Peyer's patch (tissue), 4 donors: Measurements from ENCODE around the gene POMT2. TPM values are rescaled to one million over a fixed set of nuclear protein-coding genes. Genes with fewer than 3 reads are reported as not detected.
A peak's percentile ranks its signal among the peaks of the same experiment; 100 is the strongest.

Source experiments
- DNase-seq, 3 donors: peaks; one replicate each; pipeline ENCODE4 v3.0.0-alpha.2; 2017 to 2019
- H3K27ac ChIP-seq, 4 donors: fragments of 200-600 bp; sonication (generic); one replicate each; pipeline ENCODE4 v1.5.1; 2016 to 2019
- H3K27me3 ChIP-seq, 2 donors: fragments of 200-600 bp; sonication (generic); one replicate each; pipeline ENCODE4 v1.5.1; 2019
- H3K36me3 ChIP-seq, 3 donors: fragments of 200-600 bp; sonication (generic); one replicate each; pipeline ENCODE4 v1.5.1; 2016 to 2019
- H3K4me1 ChIP-seq, 4 donors: fragments of 200-600 bp; sonication (generic); one replicate each; pipeline ENCODE4 v1.5.1; 2016 to 2019
- H3K4me3 ChIP-seq, 4 donors: fragments of 200-600 bp; sonication (generic); 1 replicate in 3 of 4; 2 replicates in 1 of 4; pipeline ENCODE4 v1.5.1; 2016 to 2019; ENCODE audit warnings: mild to moderate bottlenecking in 1 of 4
- H3K9me3 ChIP-seq, 4 donors: fragments of 200-600 bp; sonication (generic); one replicate each; pipeline ENCODE4 v1.5.1; 2016 to 2019; ENCODE audit warnings: mild to moderate bottlenecking in 1 of 4
- POLR2A ChIP-seq, 2 donors: fragments of 450-650 bp; IDR thresholded peaks; one replicate each; pipeline ENCODE4 v1.5.1; 2017; ENCODE audit warnings: antibody characterized with exemption in 2 of 2, mild to moderate bottlenecking in 2 of 2, moderate library complexity in 2 of 2
- total RNA-seq, 4 donors: library from RNA; depleted of rRNA; stranded (reverse); fragments of >200 nt; gene quantifications; one replicate each; pipeline ENCODE4 v1.1.0, GENCODE V29; 2016
- TF ChIP-seq, protein P1 (sequence below), 6 experiments: fragments of 450-650 bp in 4 of 6; fragments of 200-600 bp in 2 of 6; sonication (generic) in 1 of 6; IDR thresholded peaks; one replicate each; pipeline ENCODE4 v1.5.1; 2017 to 2019; ENCODE audit warnings: antibody characterized with exemption in 6 of 6, mild to moderate bottlenecking in 3 of 6, moderate library complexity in 1 of 6

POMT2 gene
- total RNA-seq, 4 donors from 2014 or later, result 19.0 to 43.0 (median 31.6) TPM

DNA sequence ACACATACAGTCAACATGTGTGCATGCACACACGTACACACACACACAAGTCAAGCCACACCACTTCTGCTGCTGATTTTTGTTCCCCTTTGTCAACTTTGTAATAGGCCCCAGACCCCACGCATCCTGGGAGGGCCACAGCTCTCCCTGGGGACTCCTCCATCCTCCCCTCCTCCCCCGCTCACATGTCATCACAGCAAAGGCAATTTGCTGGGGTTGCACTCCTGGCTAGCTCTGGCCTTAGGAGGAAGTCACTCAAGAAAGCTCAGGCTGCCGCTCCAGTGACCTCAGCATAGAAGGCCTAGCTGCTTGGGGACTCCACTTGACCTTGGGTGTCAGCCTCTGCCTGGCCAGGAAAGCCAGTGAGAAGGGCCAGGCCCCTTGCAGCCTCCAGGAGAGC, 76.8 kb downstream of the POMT2 start:
- Histone ChIP-seq H3K4me1 (no peaks in the 10 kb centered on the region), H3K4me3 (no peak overlapping the region), H3K36me3 (no peaks in the 10 kb centered on the region), H3K27ac (peak overlapping the region in 1 of 4 donors; percentile 55), H3K9me3 (no peaks in the 10 kb centered on the region), H3K27me3 (no peaks in the 10 kb centered on the region)
- peak in 2 of 3 donors; percentile 57 to 70 for DNase-seq
- no peak for TF ChIP-seq POLR2A (IDR thresholded peaks at IDR 0.05)
- TF ChIP-seq, protein P1, sequence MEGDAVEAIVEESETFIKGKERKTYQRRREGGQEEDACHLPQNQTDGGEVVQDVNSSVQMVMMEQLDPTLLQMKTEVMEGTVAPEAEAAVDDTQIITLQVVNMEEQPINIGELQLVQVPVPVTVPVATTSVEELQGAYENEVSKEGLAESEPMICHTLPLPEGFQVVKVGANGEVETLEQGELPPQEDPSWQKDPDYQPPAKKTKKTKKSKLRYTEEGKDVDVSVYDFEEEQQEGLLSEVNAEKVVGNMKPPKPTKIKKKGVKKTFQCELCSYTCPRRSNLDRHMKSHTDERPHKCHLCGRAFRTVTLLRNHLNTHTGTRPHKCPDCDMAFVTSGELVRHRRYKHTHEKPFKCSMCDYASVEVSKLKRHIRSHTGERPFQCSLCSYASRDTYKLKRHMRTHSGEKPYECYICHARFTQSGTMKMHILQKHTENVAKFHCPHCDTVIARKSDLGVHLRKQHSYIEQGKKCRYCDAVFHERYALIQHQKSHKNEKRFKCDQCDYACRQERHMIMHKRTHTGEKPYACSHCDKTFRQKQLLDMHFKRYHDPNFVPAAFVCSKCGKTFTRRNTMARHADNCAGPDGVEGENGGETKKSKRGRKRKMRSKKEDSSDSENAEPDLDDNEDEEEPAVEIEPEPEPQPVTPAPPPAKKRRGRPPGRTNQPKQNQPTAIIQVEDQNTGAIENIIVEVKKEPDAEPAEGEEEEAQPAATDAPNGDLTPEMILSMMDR (IDR thresholded peaks at IDR 0.05), result no peak

DNA sequence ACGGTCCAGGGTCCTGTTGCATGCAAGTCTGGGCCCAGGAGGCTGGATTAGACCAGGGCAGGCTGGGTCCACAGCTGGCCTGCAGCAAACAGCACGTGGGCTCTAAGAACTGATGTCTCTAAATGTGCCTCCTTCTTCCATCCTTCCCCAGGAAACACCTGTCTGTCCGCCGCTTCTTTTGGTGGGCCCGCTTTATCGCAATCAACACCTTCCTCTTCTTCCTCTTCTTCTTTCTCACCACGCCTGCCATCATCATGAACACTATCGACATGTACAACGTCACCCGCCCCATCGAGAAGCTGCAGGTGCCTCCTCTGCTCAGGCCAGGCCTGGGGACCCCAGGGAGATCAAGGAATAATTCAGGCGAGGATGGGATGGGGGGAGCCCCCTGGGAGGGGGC, 77.9 kb downstream of the POMT2 start:
- DNase-seq, result peak in 1 of 3 donors; percentile 46
- no peaks in the 10 kb centered on the region for H3K4me1 ChIP-seq
- H3K36me3 ChIP-seq, result no peaks in the 10 kb centered on the region
- H3K9me3 ChIP-seq, result no peaks in the 10 kb centered on the region
- TF ChIP-seq, protein P1 (IDR thresholded peaks at IDR 0.05), result no peak
- H3K27me3 ChIP-seq, result no peaks in the 10 kb centered on the region
- H3K4me3 ChIP-seq, result no peak overlapping the region
- H3K27ac ChIP-seq, result no peak overlapping the region

DNA sequence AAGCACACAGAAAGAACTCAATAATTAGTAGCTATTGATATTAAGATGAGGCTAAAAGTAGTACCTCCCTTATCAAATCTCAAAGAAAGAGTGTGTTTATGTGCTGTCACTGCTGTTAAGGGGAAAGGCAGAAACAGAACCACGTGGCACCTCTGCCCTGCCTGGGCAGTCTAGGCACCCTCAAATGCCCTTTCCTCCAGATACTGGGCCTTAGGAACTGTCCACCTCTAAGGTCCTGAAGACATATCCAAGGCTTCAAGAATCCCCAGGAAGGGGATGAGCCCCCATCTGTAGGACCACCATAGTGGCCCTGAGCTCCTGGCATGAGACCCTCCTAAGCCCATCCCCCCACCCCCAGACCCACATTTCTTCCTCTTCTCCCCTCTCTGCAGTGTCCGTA, 78.7 kb downstream of the POMT2 start:
- Histone ChIP-seq H3K4me1 (no peaks in the 10 kb centered on the region), H3K27ac (no peak overlapping the region), H3K4me3 (no peak overlapping the region), H3K9me3 (no peaks in the 10 kb centered on the region), H3K27me3 (no peaks in the 10 kb centered on the region), H3K36me3 (no peaks in the 10 kb centered on the region)
- no peak for TF ChIP-seq POLR2A (IDR thresholded peaks at IDR 0.05)
- TF ChIP-seq, protein P1 (IDR thresholded peaks at IDR 0.05), result no peak
- no peak for DNase-seq

DNA sequence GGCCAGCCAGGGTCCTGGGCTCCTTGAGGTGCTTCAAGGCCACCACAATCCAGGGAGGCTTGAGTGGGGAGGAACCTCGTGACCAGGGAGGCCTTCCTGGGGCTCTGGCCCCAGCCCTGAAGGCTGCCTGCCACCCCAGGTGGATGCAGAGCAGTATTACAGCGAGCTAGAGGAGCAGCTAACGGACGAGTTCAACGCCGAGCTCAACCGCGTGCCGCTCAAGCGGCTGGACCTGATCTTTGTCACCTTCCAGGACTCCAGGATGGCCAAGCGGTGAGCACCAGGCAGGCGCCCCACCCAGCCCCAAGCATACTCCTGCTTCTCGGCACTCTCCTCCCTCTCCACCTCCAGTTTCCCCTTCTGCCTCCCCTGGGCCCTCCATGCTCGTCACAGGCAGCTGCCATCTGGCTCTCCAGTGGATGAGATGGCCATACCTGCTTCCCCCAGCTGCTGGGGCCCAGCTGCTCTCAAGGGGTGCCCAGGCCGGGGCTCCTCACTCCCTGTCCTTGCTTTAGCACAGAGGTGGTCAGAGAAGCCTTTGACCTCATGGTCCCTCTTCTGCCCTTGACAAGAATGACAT, 80.3 kb downstream of the POMT2 start:
- Histone ChIP-seq H3K9me3 (no peaks in the 10 kb centered on the region), H3K27ac (no peak overlapping the region), H3K4me3 (no peak overlapping the region), H3K36me3 (no peaks in the 10 kb centered on the region), H3K4me1 (no peaks in the 10 kb centered on the region), H3K27me3 (no peaks in the 10 kb centered on the region)
- DNase-seq, result no peak
- TF ChIP-seq, protein P1 (IDR thresholded peaks at IDR 0.05), result no peak
- no peak for TF ChIP-seq POLR2A (IDR thresholded peaks at IDR 0.05)

DNA sequence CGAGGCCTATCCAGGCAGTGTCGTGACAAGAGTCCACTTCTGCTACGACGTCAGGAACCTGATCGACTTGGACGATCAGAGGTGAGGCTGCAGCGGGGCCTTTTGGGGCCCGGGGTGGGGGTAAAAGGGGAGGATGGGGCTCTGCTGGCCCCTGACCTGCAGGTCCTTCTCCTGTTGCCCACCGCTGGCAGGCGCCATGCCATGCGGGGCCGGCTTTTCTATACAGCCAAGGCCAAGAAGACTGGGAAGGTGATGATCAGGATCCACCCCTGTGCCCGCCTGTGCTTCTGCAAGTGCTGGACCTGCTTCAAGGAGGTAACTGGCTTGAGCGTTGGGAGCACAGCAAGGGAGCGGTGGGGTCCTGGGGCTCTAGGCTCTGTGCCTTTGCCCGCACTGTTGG, 81.3 kb downstream of the POMT2 start:
- H3K27ac ChIP-seq, result no peak overlapping the region
- no peaks in the 10 kb centered on the region for H3K9me3 ChIP-seq
- H3K4me1 ChIP-seq, result no peaks in the 10 kb centered on the region
- H3K36me3 ChIP-seq, result no peaks in the 10 kb centered on the region
- H3K27me3 ChIP-seq, result no peaks in the 10 kb centered on the region
- no peak for TF ChIP-seq POLR2A (IDR thresholded peaks at IDR 0.05)
- TF ChIP-seq, protein P1 (IDR thresholded peaks at IDR 0.05), result no peak
- DNase-seq, result no peak
- H3K4me3 ChIP-seq, result no peak overlapping the region

DNA sequence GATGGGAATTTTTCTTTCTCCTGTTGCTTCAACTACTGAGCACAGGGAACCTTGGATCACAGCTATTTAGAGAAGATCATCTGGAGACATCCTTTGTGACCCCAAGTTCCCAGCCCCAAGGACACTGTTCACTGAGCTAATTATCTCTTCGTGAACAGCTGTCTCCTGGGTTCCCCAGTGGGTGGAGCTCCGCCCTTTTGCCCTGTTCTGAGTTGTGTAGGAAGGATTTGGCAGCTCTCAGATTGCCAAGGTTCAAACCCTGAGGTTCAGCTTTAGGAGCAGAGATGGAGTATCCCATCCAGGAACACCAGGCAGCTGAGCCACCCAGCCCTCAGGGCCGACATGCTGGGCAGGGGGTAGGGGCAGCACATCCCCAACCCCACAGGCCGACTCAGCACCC, 81.7 kb downstream of the POMT2 start:
- no peak for DNase-seq
- TF ChIP-seq, protein P1 (IDR thresholded peaks at IDR 0.05), result no peak
- no peak for TF ChIP-seq POLR2A (IDR thresholded peaks at IDR 0.05)
- no peaks in the 10 kb centered on the region for H3K9me3 ChIP-seq
- no peak overlapping the region for H3K27ac ChIP-seq
- no peaks in the 10 kb centered on the region for H3K36me3 ChIP-seq
- no peaks in the 10 kb centered on the region for H3K27me3 ChIP-seq
- H3K4me3 ChIP-seq, result no peak overlapping the region
- H3K4me1 ChIP-seq, result no peaks in the 10 kb centered on the region
